HepG2 (cell line): Measurements from ENCODE around the gene ANKRD17. TPM values are rescaled to one million over a fixed set of nuclear protein-coding genes. Genes with fewer than 3 reads are reported as not detected.

ENCODE experiments used
- ATF7-NPFF ChIP-seq: sonication (generic); formaldehyde crosslinking; IDR thresholded peaks from 2 replicates; pipeline ENCODE4 v1.8.1; 2023; ENCODE audit warnings: mild to moderate bottlenecking, low read depth, missing genetic modification reagents, moderate library complexity
- CBX5 ChIP-seq: sonication (generic); formaldehyde crosslinking; IDR thresholded peaks from 2 replicates; pipeline ENCODE4 v1.4.0; 2020; ENCODE audit warnings: missing genetic modification reagents, borderline replicate concordance
- CHD4 ChIP-seq: fragments of 200-600 bp; sonication (generic); IDR thresholded peaks from 2 replicates; pipeline ENCODE4 v1.7.0; 2017; ENCODE audit warnings: mild to moderate bottlenecking, low read length, borderline replicate concordance
- ESRRA ChIP-seq: sonication (generic); formaldehyde crosslinking; IDR thresholded peaks from 2 replicates; pipeline ENCODE4 v1.5.1; 2020; ENCODE audit warnings: mild to moderate bottlenecking, low read depth, missing genetic modification reagents
- GATA4 ChIP-seq: sonication (generic); IDR thresholded peaks from 2 replicates; pipeline ENCODE4 v1.6.1; 2016; ENCODE audit warnings: antibody characterized with exemption, low read depth, borderline replicate concordance
- JARID2 ChIP-seq: sonication (generic); formaldehyde crosslinking; IDR thresholded peaks from 2 replicates; pipeline ENCODE4 v1.8.1; 2023; ENCODE audit warnings: missing genetic modification reagents, inconsistent platforms; ENCODE audit not compliant: insufficient replicate concordance
- MIER3 ChIP-seq: IDR thresholded peaks from 2 replicates; pipeline ENCODE4 v1.6.1; 2016; ENCODE audit warnings: missing compliant biosample characterization, borderline replicate concordance
- MTA1 ChIP-seq: sonication (generic); formaldehyde crosslinking; IDR thresholded peaks from 2 replicates; pipeline ENCODE4 v1.4.0; 2020; ENCODE audit warnings: missing genetic modification reagents, mild to moderate bottlenecking, borderline replicate concordance
- POLR2A ChIP-seq, 2 experiments: IDR thresholded peaks; 2 replicates each; pipeline ENCODE4 v1.6.1; 2011; ENCODE audit warnings: low read depth in 2 of 2, low read length in 2 of 2, mild to moderate bottlenecking in 1 of 2, moderate library complexity in 1 of 2; ENCODE audit not compliant: insufficient read depth in 1 of 2
- REXO4 ChIP-seq: sonication (generic); formaldehyde crosslinking; IDR thresholded peaks from 2 replicates; pipeline ENCODE4 v1.8.0; 2022; ENCODE audit warnings: missing genetic modification reagents, mild to moderate bottlenecking, borderline replicate concordance
- SAFB2 ChIP-seq: sonication (generic); formaldehyde crosslinking; IDR thresholded peaks from 2 replicates; pipeline ENCODE4 v1.5.1; 2020; ENCODE audit warnings: missing genetic modification reagents, low read depth, mild to moderate bottlenecking, borderline replicate concordance
- SALL1 ChIP-seq: sonication (generic); formaldehyde crosslinking; IDR thresholded peaks from 2 replicates; pipeline ENCODE4 v1.8.0; 2022; ENCODE audit warnings: mild to moderate bottlenecking, missing genetic modification reagents
- ZFP36 ChIP-seq: fragments of 150-350 bp; IDR thresholded peaks from 2 replicates; pipeline ENCODE4 v1.6.1; 2018; ENCODE audit warnings: borderline replicate concordance, low read length, low read depth; ENCODE audit not compliant: partially characterized antibody
- ZKSCAN8 ChIP-seq: IDR thresholded peaks from 2 replicates; pipeline ENCODE4 v1.6.1; 2016; ENCODE audit warnings: borderline replicate concordance, missing genetic modification reagents, missing compliant biosample characterization
- ZNF224 ChIP-seq: sonication (generic); formaldehyde crosslinking; IDR thresholded peaks from 2 replicates; pipeline ENCODE4 v1.5.0; 2020; ENCODE audit warnings: mild to moderate bottlenecking, missing genetic modification reagents
- ZNF282 ChIP-seq: fragments of 450-650 bp; IDR thresholded peaks from 2 replicates; pipeline ENCODE4 v1.6.1; 2018; ENCODE audit not compliant: partially characterized antibody
- ZNF644 ChIP-seq: IDR thresholded peaks from 2 replicates; pipeline ENCODE4 v1.6.1; 2016; ENCODE audit warnings: low read depth
- ZNF709 ChIP-seq: sonication (generic); formaldehyde crosslinking; IDR thresholded peaks from 2 replicates; pipeline ENCODE4 v1.5.0; 2020; ENCODE audit warnings: mild to moderate bottlenecking, missing genetic modification reagents
- ZNF883 ChIP-seq: sonication (generic); formaldehyde crosslinking; IDR thresholded peaks from 2 replicates; pipeline ENCODE4 v1.5.1; 2020; ENCODE audit warnings: mild to moderate bottlenecking, missing genetic modification reagents; ENCODE audit errors: not compliant biosample characterization
- ZSCAN9 ChIP-seq: IDR thresholded peaks from 2 replicates; pipeline ENCODE4 v1.6.1; 2016; ENCODE audit warnings: borderline replicate concordance
- polyA plus RNA-seq, 8 experiments: library from polyadenylated mRNA; depleted of rRNA in 3 of 8; stranded (reverse) in 7 of 8; unstranded in 1 of 8; fragments of >200 nt; fragmentation: Illumina TruSeq in 4 of 8; extraction: Trizol in 4 of 8; gene quantifications; 2 replicates each; pipeline versions ENCODE4 v1.2.1 to v1.2.3, GENCODE V29; 2011 to 2016; ENCODE audit warnings: low read depth in 4 of 8, missing spikeins in 1 of 8, mixed read lengths in 1 of 8; ENCODE audit not compliant: insufficient read depth in 1 of 8
- total RNA-seq, 5 experiments: library from RNA; depleted of rRNA; stranded (reverse); fragments of >200 nt; fragmentation: Illumina TruSeq; extraction: Trizol; gene quantifications; 2 replicates each; pipeline ENCODE4 v1.2.3, GENCODE V29; 2016; ENCODE audit warnings: low read depth in 1 of 5
- TF ChIP-seq, protein P1 (sequence below): sonication (generic); formaldehyde crosslinking; IDR thresholded peaks from 2 replicates; pipeline ENCODE4 v1.4.0; 2020; ENCODE audit warnings: mild to moderate bottlenecking, low read depth, missing genetic modification reagents
- TF ChIP-seq, protein P2 (sequence below): IDR thresholded peaks from 2 replicates; pipeline ENCODE4 v1.6.1; 2018; ENCODE audit warnings: missing genetic modification reagents, mild to moderate bottlenecking, missing compliant biosample characterization
- TF ChIP-seq, protein P3 (sequence below): sonication (generic); formaldehyde crosslinking; IDR thresholded peaks from 2 replicates; pipeline ENCODE4 v1.4.0; 2020; ENCODE audit warnings: mild to moderate bottlenecking, missing genetic modification reagents

The ANKRD17 gene
- total and polyA plus RNA-seq, 2 of the 13 experiments (the other 11 are each of a cell fraction or from before 2014, with no cell fraction given), result 55.7 to 61.1 TPM

DNA sequence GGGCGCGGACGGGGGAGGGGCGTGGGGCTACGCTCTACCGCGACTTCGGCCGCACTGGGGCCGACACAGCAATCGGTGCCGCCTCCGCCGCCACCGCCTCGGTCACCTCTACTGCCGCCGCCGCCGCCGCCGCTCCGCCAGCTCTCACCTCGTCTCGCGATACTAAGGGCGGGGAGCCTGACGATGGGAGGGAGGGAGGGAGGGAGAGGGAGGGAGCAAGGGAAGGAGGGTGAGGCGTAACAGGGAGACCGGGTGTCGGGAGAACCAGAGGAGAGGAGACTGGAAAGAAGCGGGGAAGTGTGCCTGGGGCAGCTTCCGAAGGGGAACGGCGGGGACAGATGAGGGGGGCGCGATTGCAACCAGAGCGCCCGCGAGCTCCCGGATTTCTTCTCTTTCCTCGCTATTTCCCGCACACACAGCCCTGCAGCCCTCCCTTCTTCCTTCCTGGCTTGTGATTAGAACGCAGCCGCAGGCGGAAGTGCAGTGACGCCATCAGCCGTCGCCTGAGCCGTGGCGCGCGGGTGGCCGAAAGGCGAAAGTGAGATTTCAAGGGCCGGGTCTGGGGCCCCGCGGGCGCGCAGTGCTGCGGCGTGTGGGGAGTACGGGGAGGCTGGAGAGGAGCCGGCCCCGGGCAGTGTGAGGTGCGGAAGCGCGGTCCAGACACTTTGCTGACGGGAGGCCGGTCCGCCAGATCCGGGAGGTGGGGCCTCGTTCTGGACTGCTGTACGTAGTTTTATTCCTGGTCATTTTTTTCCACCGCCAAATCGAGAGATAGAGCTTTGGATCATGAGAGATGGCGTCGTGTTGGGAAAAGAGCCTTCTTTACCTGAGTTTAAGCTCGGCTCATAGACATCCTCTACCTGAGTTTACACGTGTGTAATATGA, at the start of gene ANKRD17 (continued):
- peak; percentile 63 for TF ChIP-seq SALL1
- 0 out of 2 replicates have a peak, but pooled peaks have one; percentile 23 for TF ChIP-seq MIER3
- TF ChIP-seq ZFP36, result no peak
- TF ChIP-seq REXO4 (CRISPR knock-in tag), result no peak
- TF ChIP-seq POLR2A (IDR thresholded peaks at IDR 0.05; ENCODE audit: insufficient read depth in 1 of 2, low read depth in 2 of 2, low read length in 2 of 2), result peak; percentile 88 to 96
- no peak for TF ChIP-seq ZNF644
- 0 out of 2 replicates have a peak, but pooled peaks have one; percentile 36 for TF ChIP-seq MTA1 (CRISPR knock-in tag)
- TF ChIP-seq, protein P1, sequence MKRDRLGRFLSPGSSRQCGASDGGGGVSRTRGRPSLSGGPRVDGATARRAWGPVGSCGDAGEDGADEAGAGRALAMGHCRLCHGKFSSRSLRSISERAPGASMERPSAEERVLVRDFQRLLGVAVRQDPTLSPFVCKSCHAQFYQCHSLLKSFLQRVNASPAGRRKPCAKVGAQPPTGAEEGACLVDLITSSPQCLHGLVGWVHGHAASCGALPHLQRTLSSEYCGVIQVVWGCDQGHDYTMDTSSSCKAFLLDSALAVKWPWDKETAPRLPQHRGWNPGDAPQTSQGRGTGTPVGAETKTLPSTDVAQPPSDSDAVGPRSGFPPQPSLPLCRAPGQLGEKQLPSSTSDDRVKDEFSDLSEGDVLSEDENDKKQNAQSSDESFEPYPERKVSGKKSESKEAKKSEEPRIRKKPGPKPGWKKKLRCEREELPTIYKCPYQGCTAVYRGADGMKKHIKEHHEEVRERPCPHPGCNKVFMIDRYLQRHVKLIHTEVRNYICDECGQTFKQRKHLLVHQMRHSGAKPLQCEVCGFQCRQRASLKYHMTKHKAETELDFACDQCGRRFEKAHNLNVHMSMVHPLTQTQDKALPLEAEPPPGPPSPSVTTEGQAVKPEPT (CRISPR knock-in tag), result no peak
- no peak for TF ChIP-seq SAFB2 (CRISPR knock-in tag)
- TF ChIP-seq GATA4, result peak; percentile 57; the same call in 1 of the 2 replicates
- peak; percentile 85; the same call in 1 of the 2 replicates for TF ChIP-seq CBX5
- no peak for TF ChIP-seq JARID2 (CRISPR knock-in tag)
- TF ChIP-seq ZNF282, result no peak
- no peak for TF ChIP-seq CHD4
- peak; percentile 51; the same call in 1 of the 2 replicates for TF ChIP-seq ZKSCAN8 (CRISPR knock-in tag)
- TF ChIP-seq, protein P2, sequence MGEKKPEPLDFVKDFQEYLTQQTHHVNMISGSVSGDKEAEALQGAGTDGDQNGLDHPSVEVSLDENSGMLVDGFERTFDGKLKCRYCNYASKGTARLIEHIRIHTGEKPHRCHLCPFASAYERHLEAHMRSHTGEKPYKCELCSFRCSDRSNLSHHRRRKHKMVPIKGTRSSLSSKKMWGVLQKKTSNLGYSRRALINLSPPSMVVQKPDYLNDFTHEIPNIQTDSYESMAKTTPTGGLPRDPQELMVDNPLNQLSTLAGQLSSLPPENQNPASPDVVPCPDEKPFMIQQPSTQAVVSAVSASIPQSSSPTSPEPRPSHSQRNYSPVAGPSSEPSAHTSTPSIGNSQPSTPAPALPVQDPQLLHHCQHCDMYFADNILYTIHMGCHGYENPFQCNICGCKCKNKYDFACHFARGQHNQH (CRISPR knock-in tag), result peak; percentile 86
- TF ChIP-seq, protein P3, sequence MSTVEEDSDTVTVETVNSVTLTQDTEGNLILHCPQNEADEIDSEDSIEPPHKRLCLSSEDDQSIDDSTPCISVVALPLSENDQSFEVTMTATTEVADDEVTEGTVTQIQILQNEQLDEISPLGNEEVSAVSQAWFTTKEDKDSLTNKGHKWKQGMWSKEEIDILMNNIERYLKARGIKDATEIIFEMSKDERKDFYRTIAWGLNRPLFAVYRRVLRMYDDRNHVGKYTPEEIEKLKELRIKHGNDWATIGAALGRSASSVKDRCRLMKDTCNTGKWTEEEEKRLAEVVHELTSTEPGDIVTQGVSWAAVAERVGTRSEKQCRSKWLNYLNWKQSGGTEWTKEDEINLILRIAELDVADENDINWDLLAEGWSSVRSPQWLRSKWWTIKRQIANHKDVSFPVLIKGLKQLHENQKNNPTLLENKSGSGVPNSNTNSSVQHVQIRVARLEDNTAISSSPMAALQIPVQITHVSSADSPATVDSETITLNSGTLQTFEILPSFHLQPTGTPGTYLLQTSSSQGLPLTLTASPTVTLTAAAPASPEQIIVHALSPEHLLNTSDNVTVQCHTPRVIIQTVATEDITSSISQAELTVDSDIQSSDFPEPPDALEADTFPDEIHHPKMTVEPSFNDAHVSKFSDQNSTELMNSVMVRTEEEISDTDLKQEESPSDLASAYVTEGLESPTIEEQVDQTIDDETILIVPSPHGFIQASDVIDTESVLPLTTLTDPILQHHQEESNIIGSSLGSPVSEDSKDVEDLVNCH (CRISPR knock-in tag), result no peak
- 0 out of 2 replicates have a peak, but pooled peaks have one; percentile 60 for TF ChIP-seq ZSCAN9
- no peak for TF ChIP-seq ZNF883 (CRISPR knock-in tag)
- peak; percentile 87; the same call in 1 of the 2 replicates for TF ChIP-seq ZNF224 (CRISPR knock-in tag)
- TF ChIP-seq ATF7-NPFF (CRISPR knock-in tag), result 0 out of 2 replicates have a peak, but pooled peaks have one; percentile 21
- TF ChIP-seq ZNF709 (CRISPR knock-in tag), result peak; percentile 65; the same call in 1 of the 2 replicates
- TF ChIP-seq ESRRA (CRISPR knock-in tag), result no peak
